ENCODE results near the gene SLC22A15.
"Not testable (repeated sequence)": the region's sequence is repeated elsewhere in the genome, so short reads cannot be mapped to it uniquely, and the experiment has no call there.

Gene SLC22A15

DNA sequence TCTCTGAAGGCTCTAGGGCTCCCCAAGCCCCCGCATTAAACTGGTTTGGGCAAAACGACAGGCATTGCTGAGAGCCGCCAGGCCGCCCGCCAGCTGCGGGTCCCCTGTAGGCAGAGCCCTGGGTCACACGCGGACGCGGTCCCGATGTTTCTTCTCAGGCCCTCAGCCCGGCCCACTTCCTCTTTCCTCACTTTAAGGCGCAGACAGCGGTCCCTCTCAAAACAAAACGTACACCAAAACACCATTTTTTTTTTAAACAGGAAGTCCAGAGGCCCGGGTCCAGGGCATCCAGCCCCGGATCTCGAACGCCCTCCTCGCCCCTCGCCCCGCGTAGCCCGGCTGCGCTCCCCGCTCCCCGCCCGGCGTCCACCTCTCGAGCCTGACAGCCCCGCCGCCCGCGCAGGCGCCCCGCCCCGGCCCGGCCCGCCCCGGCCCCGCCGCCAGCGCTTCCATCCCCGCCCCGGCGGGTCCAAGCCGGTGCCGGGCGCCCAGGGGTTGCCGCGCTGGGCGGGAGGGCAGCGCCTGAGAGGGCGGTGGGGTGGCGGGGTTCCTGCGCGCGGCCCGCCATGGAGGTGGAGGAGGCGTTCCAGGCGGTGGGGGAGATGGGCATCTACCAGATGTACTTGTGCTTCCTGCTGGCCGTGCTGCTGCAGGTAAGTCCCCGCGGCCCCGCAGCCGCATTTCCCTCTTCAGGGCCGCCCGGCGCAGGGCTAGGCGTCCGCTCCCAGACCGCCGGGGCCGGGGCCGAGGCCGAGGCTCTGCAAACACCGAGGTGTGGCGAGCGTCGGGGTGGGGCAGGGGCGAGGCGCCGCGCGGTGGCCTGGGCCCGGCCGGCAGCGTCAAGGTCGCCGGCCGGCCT is at the start of gene SLC22A15:
Gene SLC22A15, plus strand, starts transcription at position 452 of the 859 bp plus-strand sequence. Its CDS starts 115 bp downstream, at position 567.
- peak; percentile 34 for DNase-seq

DNA sequence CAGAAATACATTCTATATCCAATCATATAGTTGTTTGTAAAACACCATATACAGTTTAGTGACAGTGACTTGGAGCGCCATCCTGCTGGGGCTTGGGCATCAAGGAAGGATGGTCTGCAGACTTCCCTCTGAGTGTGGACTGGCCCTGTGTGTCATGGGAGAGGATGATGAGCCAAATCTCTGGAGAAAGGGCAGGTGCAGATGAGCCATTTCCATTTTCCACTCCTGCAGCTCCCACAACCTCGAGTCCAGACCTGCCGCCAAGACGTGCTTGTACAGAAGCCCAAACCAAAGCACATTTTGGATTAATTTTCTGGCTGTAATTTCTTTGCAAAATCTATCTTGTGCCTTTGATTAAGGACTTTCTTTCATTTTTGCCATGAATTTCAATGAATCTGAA is 48.3 kb upstream of the SLC22A15 start:
- no peak for DNase-seq

DNA sequence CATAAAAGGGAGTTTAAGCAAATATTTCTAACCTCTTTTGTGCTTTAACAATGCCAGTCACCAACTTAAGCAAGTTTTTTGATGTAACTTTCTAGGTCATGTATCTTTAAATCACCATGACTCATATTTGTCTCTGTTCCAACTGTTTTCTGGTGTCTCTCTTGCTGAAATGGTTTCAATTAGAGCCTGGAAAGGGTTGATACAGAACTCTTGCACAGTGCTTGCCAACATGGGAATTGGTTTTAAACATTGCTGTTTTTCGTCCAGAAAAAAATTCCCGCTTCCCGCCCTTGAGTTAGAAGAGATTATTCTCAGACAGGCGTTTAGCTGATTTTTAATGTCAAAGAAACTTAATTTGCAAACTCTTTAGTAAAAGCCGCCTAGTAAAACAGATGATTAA is 46.4 kb upstream of the SLC22A15 start:
- DNase-seq: no peak

DNA sequence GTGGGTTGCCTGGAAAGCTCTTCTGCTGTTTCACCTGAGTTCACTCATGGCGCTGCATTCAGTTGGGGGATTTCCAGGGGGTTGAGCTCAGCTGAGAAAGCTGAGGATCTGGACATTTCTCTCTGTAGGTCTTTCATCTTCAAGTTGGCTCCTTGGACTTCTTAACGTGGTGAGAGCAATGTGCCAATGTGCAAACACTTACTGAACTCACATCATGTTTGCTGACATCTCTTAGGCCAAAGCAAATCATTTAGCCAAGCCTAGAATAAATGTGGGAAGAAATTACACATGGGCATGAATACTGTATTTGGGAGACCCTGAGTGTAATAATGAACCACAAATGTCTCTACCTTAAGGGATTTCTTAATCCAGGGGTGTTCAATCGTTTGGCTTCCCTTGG is 42.7 kb upstream of the SLC22A15 start:
- no peak for DNase-seq

DNA sequence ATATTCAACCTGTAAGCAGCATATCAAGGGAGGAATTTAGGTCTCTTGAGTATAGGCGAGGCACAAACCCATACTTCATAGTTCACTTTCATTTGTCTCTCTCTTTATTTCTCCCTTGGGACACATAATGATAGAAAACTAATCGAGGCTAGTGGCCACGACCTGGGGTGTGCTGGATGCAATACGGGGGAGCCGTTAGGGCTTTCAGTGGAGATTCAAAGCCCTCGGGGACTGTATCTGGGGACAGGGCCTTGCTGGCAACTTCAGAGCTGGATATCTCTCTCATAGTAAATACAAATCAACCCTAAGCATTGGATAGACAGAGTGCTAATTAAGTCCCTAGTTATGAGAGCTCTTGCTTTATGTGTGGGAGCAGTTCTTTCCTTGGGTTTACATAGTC is 36.9 kb upstream of the SLC22A15 start:
- no peak for DNase-seq

DNA sequence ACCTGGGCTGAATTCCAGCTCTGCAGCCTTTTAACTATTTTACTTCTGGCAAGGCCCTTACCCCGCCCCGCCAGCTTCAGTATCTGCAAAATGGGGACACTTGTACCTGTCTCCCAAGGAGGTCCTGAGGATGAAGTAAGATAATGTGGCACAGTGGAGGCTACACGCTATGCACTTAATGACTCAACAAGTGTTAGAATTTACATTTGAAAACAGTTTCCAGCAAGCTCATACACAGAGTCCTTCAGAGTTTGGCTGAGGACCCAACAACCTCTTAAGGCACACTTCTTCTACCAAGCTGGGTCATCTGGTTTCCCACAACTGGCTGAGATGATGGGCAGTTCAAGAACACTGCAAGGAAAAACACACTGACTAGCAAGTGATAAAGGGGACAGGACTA is 30.2 kb upstream of the SLC22A15 start:
- DNase-seq: no peak

DNA sequence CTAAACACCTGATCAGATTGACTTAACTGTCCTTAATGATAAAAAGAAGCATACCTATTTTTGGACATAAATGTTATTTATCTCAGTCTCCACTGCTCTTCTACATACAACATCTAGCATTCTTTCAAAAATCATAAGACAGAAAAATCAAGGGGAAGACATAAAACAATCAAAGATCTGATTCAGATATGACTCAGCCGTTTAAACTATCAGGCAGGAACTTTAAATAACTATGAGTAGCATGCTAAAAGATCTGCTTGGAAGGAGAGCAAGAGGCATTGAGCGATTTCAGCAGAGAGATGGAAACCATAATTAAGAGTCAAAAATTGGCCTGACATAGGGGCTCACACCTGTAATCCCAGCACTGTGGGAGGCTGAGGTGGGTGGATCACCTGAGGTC is 27.2 kb upstream of the SLC22A15 start:
- no peak for DNase-seq

DNA sequence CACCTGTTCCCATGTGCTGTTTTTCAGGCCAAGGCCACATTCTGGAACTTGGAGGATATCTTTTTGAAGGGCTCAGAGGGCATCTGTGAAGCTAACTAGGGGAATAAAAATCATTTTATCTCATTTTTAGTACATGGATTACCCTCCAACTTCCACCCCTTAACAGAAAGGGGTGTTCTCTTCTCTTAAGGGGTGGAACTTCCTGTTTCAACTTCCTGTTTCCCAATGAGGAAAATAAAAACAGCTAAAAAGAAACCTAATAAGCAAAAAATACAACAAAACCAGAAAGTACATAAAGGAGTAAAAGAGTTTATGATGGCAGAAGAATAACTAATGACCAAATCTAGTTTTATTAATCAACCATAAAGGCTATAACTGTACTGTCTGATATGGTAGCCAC is 24.8 kb upstream of the SLC22A15 start:
- DNase-seq: no peak

DNA sequence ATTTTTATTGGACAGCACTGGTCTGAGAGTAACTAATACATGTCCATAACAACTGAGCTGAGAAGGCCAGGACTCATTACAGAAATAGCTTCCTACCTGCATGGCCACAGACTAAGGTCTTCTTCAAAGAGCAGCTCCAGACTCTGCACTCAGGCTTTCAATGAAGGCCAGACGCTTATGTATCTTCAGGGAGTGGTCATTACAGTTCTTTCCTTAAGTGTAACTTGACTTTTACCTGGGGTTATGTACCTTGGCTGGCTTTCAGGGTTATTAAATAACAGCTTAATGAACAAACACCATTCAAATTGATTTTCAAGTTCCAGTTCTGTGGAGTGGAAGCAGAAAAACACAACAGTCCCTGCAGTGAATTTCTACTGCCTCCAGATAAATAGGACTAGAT is 23.8 kb upstream of the SLC22A15 start:
- no peak for DNase-seq

DNA sequence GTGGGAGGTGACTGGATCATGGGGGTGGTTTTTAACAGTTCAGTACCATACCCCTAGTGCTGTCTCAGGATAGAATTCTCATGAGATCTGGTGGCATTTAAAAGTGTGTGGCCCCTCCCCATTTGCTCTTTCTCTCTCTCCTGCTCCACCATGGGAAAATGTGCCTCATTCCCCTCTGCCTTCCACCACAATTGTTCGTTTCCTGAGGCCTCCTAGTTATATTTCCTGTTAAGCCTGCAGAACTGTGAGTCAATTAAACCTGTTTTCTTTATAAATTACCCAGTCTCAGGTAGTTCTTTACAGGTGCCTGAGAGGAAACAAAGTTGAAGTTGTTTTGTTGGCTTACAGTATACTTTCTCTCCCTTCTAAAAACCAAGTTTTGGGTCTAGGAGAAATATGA is 23.1 kb upstream of the SLC22A15 start:
- no peak for DNase-seq

DNA sequence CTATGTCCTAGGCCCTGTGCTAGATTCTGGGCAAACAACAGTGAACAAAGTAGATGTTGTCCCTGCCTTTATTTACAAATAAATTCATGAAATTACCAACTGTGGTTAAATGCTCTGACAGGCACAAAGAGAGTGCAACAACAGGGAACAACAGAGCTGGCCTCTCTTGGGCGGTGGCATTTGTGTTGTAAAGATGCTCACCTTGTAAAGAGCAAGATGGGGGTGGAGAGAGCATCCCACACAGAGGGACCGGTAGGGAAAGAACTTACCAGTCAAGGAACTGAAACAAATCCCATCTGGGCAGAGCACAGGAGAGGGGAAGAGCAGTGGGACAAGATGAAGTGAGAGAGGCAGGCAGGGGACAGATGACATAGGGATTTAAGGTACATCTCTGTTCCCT is 21.6 kb upstream of the SLC22A15 start:
- DNase-seq: no peak

DNA sequence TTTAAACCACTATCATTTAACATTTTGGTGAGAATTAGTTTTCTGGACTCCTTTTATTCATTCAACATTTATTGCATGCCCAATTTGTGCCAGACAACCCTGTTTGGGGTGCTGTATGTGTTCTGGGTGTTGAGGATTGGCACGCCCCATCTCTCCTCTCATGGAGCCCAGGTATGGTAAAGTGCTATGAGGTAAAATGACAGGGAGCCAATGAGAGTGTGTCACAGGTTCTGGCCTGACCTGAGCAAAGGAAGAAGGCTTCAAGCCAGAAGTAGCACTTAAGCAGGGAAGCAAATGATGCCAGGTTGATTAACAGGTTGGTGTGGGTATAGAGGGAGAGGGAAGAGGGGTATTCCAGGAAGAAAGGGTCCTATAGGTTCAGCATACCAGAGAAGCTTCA is 21.1 kb upstream of the SLC22A15 start:
- no peak for DNase-seq

DNA sequence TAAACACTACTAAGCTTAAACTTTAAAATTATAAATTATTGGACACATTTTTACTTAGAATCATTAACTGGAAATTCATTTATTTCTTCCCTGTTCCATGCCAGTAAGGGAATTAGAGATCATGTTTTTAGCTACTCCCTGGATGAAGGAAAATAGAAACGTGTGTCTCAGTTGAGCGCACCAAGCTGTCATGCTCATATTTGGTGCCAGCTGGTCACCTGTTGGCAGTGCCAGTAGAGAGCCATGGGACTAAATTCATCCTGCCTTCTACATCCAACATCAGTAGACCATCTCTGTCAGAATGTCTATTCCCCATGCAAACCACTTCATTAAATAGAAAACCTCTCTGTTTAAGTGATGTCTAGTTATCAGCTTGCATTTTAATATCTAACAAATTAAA is 17.4 kb upstream of the SLC22A15 start:
- no peak for DNase-seq

DNA sequence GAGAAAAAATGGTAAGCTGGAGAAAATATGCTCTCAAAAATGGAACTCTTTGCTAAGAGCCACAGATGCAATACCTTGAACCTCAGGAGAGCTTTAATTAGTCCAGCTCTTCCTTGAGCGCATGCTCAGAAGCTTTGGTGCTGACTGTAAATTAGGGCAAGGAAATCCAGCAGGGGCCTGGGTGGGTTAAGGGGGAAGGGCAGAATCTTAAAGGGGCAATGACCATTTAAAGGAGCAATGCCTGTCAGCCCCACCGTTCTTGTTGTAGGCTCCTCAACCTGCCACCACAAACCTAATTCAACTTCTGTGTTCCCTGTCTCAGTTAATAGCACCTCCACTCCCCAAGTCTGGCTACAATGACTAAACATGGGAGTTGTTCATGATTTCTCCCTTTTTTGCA is 6.8 kb upstream of the SLC22A15 start:
- no peak for DNase-seq

DNA sequence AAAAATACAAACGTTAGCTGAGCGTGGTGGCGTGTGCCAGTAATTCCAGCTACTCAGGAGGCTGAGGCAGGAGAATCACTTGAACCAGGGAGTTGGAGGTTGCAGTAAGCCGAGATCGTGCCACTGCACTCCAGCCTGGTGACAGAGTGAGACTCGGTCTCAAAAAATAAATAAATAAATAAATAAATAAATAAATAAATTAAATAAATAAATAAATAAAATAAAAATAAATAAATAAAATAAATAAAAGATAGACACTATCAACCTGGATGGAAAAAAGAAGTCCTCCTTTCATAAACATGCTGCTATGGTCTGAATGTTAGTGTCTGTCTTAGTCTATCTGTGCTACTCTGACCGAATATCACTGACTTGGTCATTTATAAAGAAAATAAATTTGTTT is 4.5 kb upstream of the SLC22A15 start:
- not testable (repeated sequence) for DNase-seq

DNA sequence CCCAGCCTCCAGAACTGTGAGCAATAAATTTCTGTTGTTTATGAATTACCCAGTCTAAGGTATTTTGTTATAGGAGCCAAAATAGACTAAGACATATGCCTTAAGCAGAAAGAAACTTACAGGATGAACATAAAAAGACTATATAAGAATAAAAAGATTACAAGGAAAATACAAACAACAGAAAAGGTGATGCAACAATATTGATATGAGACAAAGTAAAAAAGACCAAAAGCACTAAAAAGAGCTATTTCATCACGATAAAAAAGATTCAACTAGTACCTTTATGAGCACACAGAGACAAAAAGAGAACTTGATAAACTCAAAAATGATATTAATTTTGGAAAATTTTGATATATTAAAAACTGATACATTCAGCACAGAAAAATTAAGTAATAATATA is 3.2 kb upstream of the SLC22A15 start:
- no peak for DNase-seq

DNA sequence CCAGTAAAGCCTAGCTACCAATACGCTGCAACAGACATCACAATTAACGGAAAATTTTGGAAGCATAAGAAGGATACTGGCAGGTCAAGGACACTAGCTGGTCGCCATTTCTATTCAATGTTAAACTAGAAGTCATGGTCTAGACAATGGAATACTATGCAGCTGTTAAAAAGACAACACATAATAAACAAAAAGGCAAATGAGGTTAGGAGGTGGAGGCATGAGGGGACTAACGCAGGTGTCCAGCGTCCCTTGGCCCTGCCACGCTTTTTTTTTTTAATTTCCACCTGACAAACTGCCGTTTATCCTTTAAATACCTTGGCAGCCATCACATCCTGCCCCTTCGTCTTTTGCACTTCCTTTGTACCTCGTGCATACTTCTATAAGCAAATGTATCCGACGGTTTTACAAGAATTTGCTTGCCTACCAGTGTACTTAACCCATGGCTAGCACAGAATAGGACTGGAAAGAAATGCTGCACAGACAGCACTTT is 698 bp upstream of the SLC22A15 start:
- DNase-seq: no peak

DNA sequence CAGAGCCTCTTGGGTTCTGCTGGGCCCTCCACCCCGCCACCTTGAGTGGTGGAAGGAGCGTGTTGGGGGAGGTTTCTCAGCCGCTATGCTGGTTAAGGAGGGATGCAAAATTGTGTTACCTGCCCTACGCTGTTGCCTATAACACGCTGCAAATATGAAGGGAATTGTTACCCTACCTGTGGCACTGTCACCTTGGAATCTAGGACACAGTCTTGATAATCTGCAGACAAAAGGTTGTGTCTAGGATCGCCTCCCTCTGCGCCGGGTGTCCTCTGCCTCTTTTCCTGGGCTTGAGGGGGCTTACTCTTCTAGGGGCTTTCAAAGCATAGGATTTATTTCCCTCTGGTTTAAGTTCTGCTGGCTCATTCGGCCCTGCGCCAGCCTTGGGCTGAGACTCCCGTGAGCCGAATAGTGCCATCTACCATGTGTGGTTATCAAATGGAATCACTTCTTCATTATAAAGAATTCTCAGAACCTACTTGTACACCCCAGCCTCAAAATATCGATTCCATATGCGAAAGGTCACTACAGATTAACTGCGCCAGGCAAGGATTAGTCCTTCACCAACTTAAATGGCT is 697 bp downstream of the SLC22A15 start:
- DNase-seq: no peak

DNA sequence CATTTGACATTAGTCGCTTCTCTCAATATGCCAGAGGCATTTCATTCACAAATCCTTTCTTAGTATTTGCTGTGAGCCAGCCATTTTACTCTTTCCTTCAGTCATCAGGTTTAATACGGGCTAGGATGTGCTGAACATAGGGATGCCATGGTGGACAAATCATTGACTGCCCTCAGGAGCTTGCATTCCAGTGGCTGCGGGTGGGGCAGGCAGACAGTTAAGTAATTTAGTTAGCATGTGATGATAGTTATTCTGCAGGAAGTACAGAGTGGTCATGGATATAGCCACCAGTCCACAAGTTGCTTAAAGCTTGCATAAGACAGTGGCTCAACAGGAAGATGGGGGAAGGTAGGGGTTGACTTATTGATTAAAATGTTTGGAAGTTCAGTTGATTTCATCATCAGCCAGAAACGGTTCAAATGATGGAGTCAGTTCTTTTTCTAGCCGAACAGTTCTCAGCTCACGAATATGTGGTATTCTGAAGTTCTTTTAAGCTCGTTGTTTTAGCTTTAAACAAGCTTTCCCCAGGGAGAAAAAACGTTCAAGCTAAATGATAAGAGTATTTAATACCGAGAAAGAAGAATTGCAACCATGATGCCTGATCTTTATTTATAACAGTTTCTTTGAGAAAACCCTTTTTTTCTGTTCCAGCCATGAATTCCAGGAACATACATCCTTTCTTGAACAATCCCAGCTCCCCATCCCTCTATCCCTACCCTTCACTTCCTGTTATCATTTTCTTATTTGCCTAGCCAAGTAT is 1.4 kb downstream of the SLC22A15 start:
- DNase-seq: no peak

DNA sequence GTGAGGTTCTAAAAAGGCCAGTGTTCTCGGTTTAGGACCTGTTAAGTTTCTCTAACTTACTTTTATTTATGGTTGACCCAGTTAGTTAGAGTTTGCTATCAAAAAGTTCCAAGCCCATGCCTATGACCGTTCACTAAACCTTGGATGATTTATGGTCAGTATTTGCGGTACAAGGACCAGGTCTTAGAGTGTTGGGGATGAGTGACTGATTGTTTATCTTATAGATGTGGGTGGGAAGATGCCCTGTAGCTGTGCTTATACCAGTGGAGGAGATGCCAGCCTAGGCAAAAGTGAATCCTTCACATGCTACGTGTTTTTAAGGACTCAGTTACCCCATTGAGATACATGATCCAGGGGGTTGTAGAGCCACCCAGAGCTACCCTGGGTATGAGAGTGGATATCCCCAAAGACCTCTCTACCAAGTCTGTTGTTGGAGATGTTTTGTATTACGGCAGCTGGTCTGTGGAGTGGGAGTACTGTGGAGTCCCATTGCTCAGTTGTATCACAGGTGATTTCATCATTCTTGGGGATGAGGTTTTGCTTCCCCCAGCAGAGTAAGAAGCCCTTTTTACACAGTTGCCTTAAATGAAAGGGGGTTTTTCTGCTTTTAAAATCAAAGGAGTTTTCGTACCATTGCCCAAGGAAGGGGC is 2.1 kb downstream of the SLC22A15 start:
- no peak for DNase-seq

DNA sequence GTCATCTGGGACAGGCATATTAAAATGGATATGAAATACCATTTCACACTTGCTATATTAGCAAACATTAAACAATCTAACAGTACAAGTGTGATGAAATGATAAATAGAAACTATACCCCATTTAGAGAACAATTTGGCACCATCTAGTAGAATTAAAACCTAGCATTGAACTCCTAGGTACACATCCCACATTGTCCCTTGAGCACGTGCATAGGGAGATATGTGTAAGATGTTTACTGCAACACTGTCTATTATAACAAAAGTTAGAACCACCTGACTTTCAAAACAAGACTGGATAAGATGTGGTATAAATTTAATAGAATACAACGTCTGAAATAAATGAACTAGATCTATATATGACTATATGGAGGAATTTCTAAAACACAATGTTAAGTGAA is 3.8 kb downstream of the SLC22A15 start:
- DNase-seq: no peak

DNA sequence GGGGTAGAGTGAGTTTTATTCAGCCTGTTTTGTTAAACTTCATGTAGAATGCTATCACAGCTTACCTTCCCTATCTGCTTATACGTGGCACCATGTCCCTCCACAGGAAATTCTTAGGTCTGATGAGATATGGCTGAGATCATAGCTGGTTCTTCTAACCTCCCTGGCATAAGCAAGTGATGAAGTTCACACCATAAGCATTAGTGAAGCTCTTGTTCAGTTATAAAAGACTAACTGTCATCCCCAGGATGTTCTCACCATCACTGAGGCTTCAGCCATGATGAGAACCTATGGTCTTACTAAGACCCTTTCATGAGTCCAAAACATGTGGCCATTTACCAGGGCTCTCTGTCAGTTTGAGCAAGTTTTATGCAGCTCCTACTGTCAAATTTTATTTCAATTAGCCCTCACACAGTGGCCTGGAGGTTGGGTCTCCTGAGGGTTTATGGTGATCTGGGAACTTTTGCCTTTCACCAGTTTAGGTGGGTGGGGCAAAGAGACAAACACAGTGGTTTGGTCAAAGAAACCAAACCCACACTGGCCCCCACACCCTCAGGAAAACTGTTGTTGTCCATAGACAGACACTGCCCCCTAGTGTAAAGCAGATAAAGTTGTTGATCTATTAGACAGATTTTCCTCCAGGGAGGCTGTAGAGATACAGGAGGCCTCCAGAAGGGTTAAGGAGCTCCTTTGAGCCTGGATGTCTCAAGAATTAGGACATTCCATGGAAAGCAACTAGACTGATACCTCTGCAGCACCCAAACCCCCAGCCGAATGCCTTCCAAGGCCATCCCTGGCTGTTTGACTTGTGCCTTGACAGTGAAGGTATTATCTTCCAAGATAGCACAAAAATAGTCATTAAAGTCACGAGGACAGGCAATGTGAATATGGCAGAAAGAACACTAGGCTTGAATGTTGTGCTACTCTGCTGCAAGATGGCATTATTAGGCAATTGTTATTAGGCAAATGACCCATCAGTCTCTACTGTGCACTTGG is 5.0 kb downstream of the SLC22A15 start:
- peak; percentile 6 for DNase-seq
